Ovary (tissue), 3 donors: ENCODE measurements around the gene PALLD.

Experiments used
- POLR2A ChIP-seq: fragments of 450-650 bp; IDR thresholded peaks from one replicate; pipeline ENCODE4 v1.6.1; 2017; ENCODE audit warnings: antibody characterized with exemption, mild to moderate bottlenecking, moderate library complexity
- TF ChIP-seq, protein P1 (sequence below), 3 donors: fragments of 450-650 bp in 2 of 3; fragments of 200-600 bp in 1 of 3; IDR thresholded peaks; one replicate each; pipeline versions ENCODE4 v1.5.1 to v1.8.0; 2016 to 2022; ENCODE audit warnings: antibody characterized with exemption in 3 of 3, mild to moderate bottlenecking in 1 of 3
- donor health status: DM: no; HTN: no; CAD: no.

DNA sequence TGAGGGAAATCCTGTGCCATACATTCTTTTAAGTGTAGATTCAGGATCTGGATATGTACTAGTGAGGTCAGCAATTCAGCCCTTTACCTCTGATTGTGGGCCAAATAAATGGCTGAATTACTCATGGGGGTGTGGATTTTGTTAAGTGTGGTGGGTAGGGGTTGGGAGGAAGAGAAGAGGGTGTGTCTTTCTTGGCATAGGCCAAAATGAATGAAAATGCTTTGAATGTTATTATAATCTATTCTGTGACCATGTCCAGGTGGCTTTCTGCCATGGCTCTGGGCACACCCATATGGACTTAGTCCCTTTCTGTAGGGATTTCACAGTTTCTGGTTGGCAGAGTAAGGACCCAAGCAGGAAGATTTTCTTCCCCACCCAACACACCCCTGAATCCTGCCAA lies 268.9 kb downstream of the PALLD start:
- TF ChIP-seq, protein P1, sequence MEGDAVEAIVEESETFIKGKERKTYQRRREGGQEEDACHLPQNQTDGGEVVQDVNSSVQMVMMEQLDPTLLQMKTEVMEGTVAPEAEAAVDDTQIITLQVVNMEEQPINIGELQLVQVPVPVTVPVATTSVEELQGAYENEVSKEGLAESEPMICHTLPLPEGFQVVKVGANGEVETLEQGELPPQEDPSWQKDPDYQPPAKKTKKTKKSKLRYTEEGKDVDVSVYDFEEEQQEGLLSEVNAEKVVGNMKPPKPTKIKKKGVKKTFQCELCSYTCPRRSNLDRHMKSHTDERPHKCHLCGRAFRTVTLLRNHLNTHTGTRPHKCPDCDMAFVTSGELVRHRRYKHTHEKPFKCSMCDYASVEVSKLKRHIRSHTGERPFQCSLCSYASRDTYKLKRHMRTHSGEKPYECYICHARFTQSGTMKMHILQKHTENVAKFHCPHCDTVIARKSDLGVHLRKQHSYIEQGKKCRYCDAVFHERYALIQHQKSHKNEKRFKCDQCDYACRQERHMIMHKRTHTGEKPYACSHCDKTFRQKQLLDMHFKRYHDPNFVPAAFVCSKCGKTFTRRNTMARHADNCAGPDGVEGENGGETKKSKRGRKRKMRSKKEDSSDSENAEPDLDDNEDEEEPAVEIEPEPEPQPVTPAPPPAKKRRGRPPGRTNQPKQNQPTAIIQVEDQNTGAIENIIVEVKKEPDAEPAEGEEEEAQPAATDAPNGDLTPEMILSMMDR (IDR thresholded peaks at IDR 0.05): no peak
- no peak for TF ChIP-seq POLR2A
